IMR-90 (cell line): ENCODE measurements around the gene POLR2F. TPM values are rescaled to one million over a fixed set of nuclear protein-coding genes. Genes with fewer than 3 reads are reported as not detected.

Experiments
- ATAC-seq: fragments of 200-7000 bp; cut with Tn5 transposase; 2 replicates; pipeline ENCODE4 v1.9.1; 2020; ENCODE audit warnings: low read depth, mild to moderate bottlenecking, moderate library complexity
- BruUV-seq: library from RNA; stranded (reverse); fragments of 400-500 nt; replicated peaks from 2 replicates; lab custom pipeline; 2021; lab: Mats Ljungman, UMichigan
- CTCF ChIA-PET: fragments of 300-600 bp; formaldehyde crosslinking; extraction: SDS; loops from one replicate; lab custom pipeline; 2021; ENCODE audit warnings: antibody characterized with exemption; lab: Yijun Ruan, JAX
- POLR2A ChIA-PET: fragments of 300-600 bp; sonication (Branson Sonifier 250); formaldehyde crosslinking; loops from one replicate; lab custom pipeline; 2022; ENCODE audit warnings: antibody characterized with exemption; ENCODE audit not compliant: unreplicated experiment; lab: Charles Lee
- DNase-seq: peaks from one replicate; pipeline ENCODE4 v3.0.0; 2013
- H2AFZ ChIP-seq: replicated peaks from 2 replicates; pipeline ENCODE3; 2013; ENCODE audit warnings: low read length, mild to moderate bottlenecking; ENCODE audit not compliant: poor library complexity
- H2AK5ac ChIP-seq: 2 replicates; pipeline ENCODE4 v1.6.1; 2013; ENCODE audit warnings: low read depth, low read length, inconsistent platforms
- H2AK9ac ChIP-seq: replicated peaks from 2 replicates; pipeline ENCODE3; 2013; ENCODE audit warnings: mild to moderate bottlenecking, low read depth, low read length, moderate library complexity; ENCODE audit not compliant: poor library complexity
- H2BK120ac ChIP-seq: 2 replicates; pipeline ENCODE4 v1.6.1; 2013; ENCODE audit warnings: low read depth, low read length, inconsistent platforms
- H2BK15ac ChIP-seq: 3 replicates; pipeline ENCODE4 v1.6.1; 2013; ENCODE audit warnings: low read depth, low read length, inconsistent platforms
- H2BK20ac ChIP-seq: 2 replicates; pipeline ENCODE4 v1.6.1; 2013; ENCODE audit warnings: low read depth, mild to moderate bottlenecking, inconsistent platforms, low read length, moderate library complexity
- H2BK5ac ChIP-seq: 2 replicates; pipeline ENCODE4 v1.6.1; 2013; ENCODE audit warnings: mild to moderate bottlenecking, low read depth, low read length, inconsistent platforms; ENCODE audit not compliant: poor library complexity, severe bottlenecking
- H3K14ac ChIP-seq: replicated peaks from 2 replicates; pipeline ENCODE4 v1.6.1; 2013; ENCODE audit warnings: low read depth, low read length, inconsistent platforms
- H3K18ac ChIP-seq: 2 replicates; pipeline ENCODE4 v1.6.1; 2013; ENCODE audit warnings: low read depth, low read length, control low read depth
- H3K23ac ChIP-seq: 2 replicates; pipeline ENCODE4 v1.6.1; 2013; ENCODE audit warnings: low read depth, low read length, inconsistent platforms
- H3K27ac ChIP-seq: 2 replicates; pipeline ENCODE4 v1.5.1; 2013; ENCODE audit warnings: mild to moderate bottlenecking, control low read depth, low read length; ENCODE audit not compliant: insufficient read depth
- H3K27me3 ChIP-seq: 2 replicates; pipeline ENCODE4 v1.6.1; 2013; ENCODE audit warnings: low read length; ENCODE audit not compliant: control insufficient read depth, insufficient read depth
- H3K36me3 ChIP-seq: 2 replicates; pipeline ENCODE4 v1.6.1; 2013; ENCODE audit warnings: low read length, mixed read lengths; ENCODE audit not compliant: control insufficient read depth, insufficient read depth
- H3K4ac ChIP-seq: 2 replicates; pipeline ENCODE4 v1.6.1; 2013; ENCODE audit warnings: low read depth, low read length, inconsistent platforms
- H3K4me1 ChIP-seq: 2 replicates; pipeline ENCODE4 v1.6.1; 2013; ENCODE audit warnings: low read length, mixed read lengths; ENCODE audit not compliant: control insufficient read depth, insufficient read depth
- H3K4me2 ChIP-seq: 2 replicates; pipeline ENCODE4 v1.6.1; 2013; ENCODE audit warnings: low read depth, mild to moderate bottlenecking, control low read depth, low read length, moderate library complexity
- H3K4me3 ChIP-seq: 2 replicates; pipeline ENCODE4 v1.5.1; 2013; ENCODE audit warnings: low read depth, mild to moderate bottlenecking, control low read depth, low read length, moderate library complexity; ENCODE audit not compliant: insufficient read depth
- H3K56ac ChIP-seq: 2 replicates; pipeline ENCODE4 v1.6.1; 2013; ENCODE audit warnings: low read length, inconsistent platforms; ENCODE audit not compliant: insufficient read depth; ENCODE audit errors: extremely low read depth
- H3K79me1 ChIP-seq, 2 experiments: 2 replicates each; pipeline ENCODE4 v1.6.1; 2013; ENCODE audit warnings: low read length in 2 of 2, inconsistent platforms in 1 of 2, low read depth in 1 of 2
- H3K9ac ChIP-seq: 2 replicates; pipeline ENCODE4 v1.6.1; 2013; ENCODE audit warnings: low read depth, low read length, control low read depth
- H3K9me1 ChIP-seq: 2 replicates; pipeline ENCODE4 v1.6.1; 2013; ENCODE audit warnings: low read length, inconsistent platforms; ENCODE audit not compliant: insufficient read depth
- H3K9me3 ChIP-seq: 2 replicates; pipeline ENCODE4 v1.6.1; 2013; ENCODE audit warnings: low read length; ENCODE audit not compliant: control insufficient read depth, insufficient read depth
- H4K20me1 ChIP-seq: 2 replicates; pipeline ENCODE4 v1.6.1; 2013; ENCODE audit warnings: low read length, inconsistent platforms; ENCODE audit not compliant: insufficient read depth
- H4K5ac ChIP-seq: 2 replicates; pipeline ENCODE4 v1.6.1; 2013; ENCODE audit warnings: mild to moderate bottlenecking, low read depth, low read length, control low read depth
- H4K8ac ChIP-seq, 2 experiments: 2 replicates each; pipeline ENCODE4 v1.6.1; 2013; ENCODE audit warnings: low read depth in 2 of 2, low read length in 2 of 2, control low read depth in 1 of 2, inconsistent platforms in 1 of 2
- H4K91ac ChIP-seq: 2 replicates; pipeline ENCODE4 v1.6.1; 2013; ENCODE audit warnings: low read depth, low read length, inconsistent platforms; ENCODE audit not compliant: insufficient read depth
- CEBPB ChIP-seq: IDR thresholded peaks from 2 replicates; pipeline ENCODE4 v1.6.1; 2012; ENCODE audit warnings: low read depth, low read length, improper control_type of control experiment
- FOS ChIP-seq: fragments of 150-350 bp; IDR thresholded peaks from 2 replicates; pipeline ENCODE4 v1.6.1; 2016; ENCODE audit warnings: low read depth, low read length
- MAZ ChIP-seq: IDR thresholded peaks from 2 replicates; pipeline ENCODE4 v1.6.1; 2012; ENCODE audit warnings: low read depth, mild to moderate bottlenecking, low read length, improper control_type of control experiment, moderate library complexity, borderline replicate concordance
- MXI1 ChIP-seq: IDR thresholded peaks from 2 replicates; pipeline ENCODE4 v1.6.1; 2012; ENCODE audit warnings: low read depth, mild to moderate bottlenecking, low read length, moderate library complexity, borderline replicate concordance
- RFX5 ChIP-seq: IDR thresholded peaks from 2 replicates; pipeline ENCODE4 v1.8.0; 2012; ENCODE audit warnings: low read depth, mild to moderate bottlenecking, low read length, moderate library complexity
- WGBS, 2 experiments: methylation state at CpG; one replicate each; pipeline versions ENCODE4 v1.1.5 to v1.1.7; 2013; ENCODE audit warnings: missing lambda C conversion rate in 2 of 2; ENCODE audit not compliant: insufficient read length in 1 of 2; ENCODE audit errors: extremely low coverage in 2 of 2; 5-methylcytosine and 5-hydroxymethylcytosine counted together
- dilution Hi-C: fragments of 300-500 bp; cut with HindIII; formaldehyde crosslinking; loops from one replicate; pipeline ENCODE4 v1.14.3; 2018; ENCODE audit warnings: low sequenced_read_pairs; ENCODE audit not compliant: unreplicated experiment
- in situ Hi-C: fragments of 300-500 bp; cut with MboI; formaldehyde crosslinking; loops from 3 replicates; pipeline ENCODE4 v1.14.3; 2019; ENCODE audit warnings: low sequenced_read_pairs, inconsistent platforms, mixed read lengths
- intact Hi-C: fragments of 100-400 bp; cut with micrococcal nuclease; formaldehyde crosslinking; loops from 2 replicates; pipeline ENCODE4 v1.10.0; 2022
- polyA plus RNA-seq, 3 experiments: library from polyadenylated mRNA; depleted of rRNA; stranded (reverse); fragments of >200 nt; gene quantifications; 2 replicates each; pipeline ENCODE4 v1.2.3, GENCODE V29; 2012; ENCODE audit warnings: low replicate concordance in 1 of 3
- total RNA-seq: library from RNA; depleted of rRNA; stranded (reverse); fragments of >200 nt; gene quantifications from 2 replicates; pipeline ENCODE4 v1.2.3, GENCODE V29; 2012

The POLR2F gene
- total and polyA plus RNA-seq, 2 of the 4 experiments (the other 2 are of a cell fraction) = 26.0 to 147 TPM

DNA sequence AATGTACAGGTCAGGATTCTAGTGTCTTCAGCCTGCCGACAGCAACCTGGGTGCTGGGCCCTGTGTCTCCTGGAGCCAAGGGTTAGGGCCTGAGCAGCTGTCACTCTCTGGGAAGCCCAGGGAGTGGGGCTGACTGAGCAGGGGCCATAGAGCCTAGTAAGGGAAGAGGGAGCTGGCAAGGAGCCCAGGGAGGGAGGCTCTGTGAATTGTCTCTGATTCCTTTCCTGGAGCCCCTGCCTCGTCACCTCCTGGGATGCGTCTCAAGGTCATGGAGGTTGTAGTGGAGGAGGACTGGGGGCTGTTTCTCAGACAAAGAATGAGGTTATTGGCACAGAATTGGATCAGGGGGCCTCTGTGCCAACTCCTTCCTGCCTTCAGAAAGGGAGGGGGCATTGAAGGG, 19.0 kb downstream of the POLR2F start:
- no TSS peak for BruUV-seq
- H2AFZ ChIP-seq = no peak overlapping the region
- H3K9me1 ChIP-seq = no peaks in the 10 kb centered on the region
- TF ChIP-seq MXI1 (no peak), MAZ (no peak), FOS (no peak), RFX5 (no peak), CEBPB (no peak)
- H3K4ac ChIP-seq = no peak overlapping the region
- H4K5ac ChIP-seq = no peak overlapping the region
- no peak overlapping the region for H3K27ac ChIP-seq
- H3K14ac ChIP-seq = no peak overlapping the region
- H3K18ac ChIP-seq = no peak overlapping the region
- no peak overlapping the region for H3K4me2 ChIP-seq
- H3K56ac ChIP-seq = no peak overlapping the region
- WGBS, 2 experiments = 60% methylated on average over 3 of the region's 3 CpGs; no CpG with 5 or more reads in 1 of the 2 experiments
- H2BK120ac ChIP-seq = no peak overlapping the region
- H2BK5ac ChIP-seq = no peak overlapping the region
- in situ Hi-C loops (no loop called here), dilution Hi-C loops (no loop called here), intact Hi-C loops (no loop called here)
- H3K79me1 ChIP-seq = no peaks in the 10 kb centered on the region
- H3K27me3 ChIP-seq = no peaks in the 10 kb centered on the region
- ChIA-PET CTCF (no interaction called here), POLR2A (no interaction called here)
- H2BK20ac ChIP-seq = no peak overlapping the region
- H2BK15ac ChIP-seq = no peak overlapping the region
- no peak overlapping the region for H3K4me3 ChIP-seq
- H3K9me3 ChIP-seq = no peaks in the 10 kb centered on the region
- peaks cover 10% of the 10 kb centered on the region for H3K36me3 ChIP-seq
- H4K91ac ChIP-seq = no peak overlapping the region
- peaks cover 5% of the 10 kb centered on the region for H4K20me1 ChIP-seq
- H4K8ac ChIP-seq = no peak overlapping the region
- H3K4me1 ChIP-seq = no peaks in the 10 kb centered on the region
- no peak overlapping the region for H2AK9ac ChIP-seq
- DNase-seq (no peak), ATAC-seq (no peak)
- no peak overlapping the region for H3K9ac ChIP-seq
- no peak overlapping the region for H2AK5ac ChIP-seq
- no peak overlapping the region for H3K23ac ChIP-seq
